ENCODE measurements around the gene C17orf107.

Gene C17orf107

GRCh38 chr17:4892499-4893221, 6.7 kb upstream of the C17orf107 start:
- Histone ChIP-seq H4K91ac (ENCODE audit: low read depth, low read length) (no peak overlapping the region), H3K14ac (ENCODE audit: low read length) (no peak overlapping the region), H3K79me1 (ENCODE audit: low read length) (no peaks in the 10 kb centered on the region), H3K9ac (ENCODE audit: low read length) (no peak overlapping the region), H3K23ac (ENCODE audit: low read length) (no peak overlapping the region), H2AFZ (ENCODE audit: insufficient read depth, low read length, poor library complexity) (no peak overlapping the region), H3K18ac (ENCODE audit: low read length) (no peak overlapping the region), H3K9me3 (ENCODE audit: insufficient read depth, low read depth, low read length) (peaks cover 1% of the 10 kb centered on the region), H2BK120ac (ENCODE audit: insufficient read depth, low read length, poor library complexity) (no peak overlapping the region), H3K4me3 (ENCODE audit: low read depth, low read length) (no peak overlapping the region), H2BK12ac (ENCODE audit: low read length) (no peak overlapping the region), H3K36me3 (ENCODE audit: control insufficient read depth in 1 of 2, insufficient read depth in 2 of 2, low read length in 2 of 2) (peaks cover 89 to 90% of the 10 kb centered on the region in 2 experiments), H3K27ac (ENCODE audit: low read depth, low read length) (no peak overlapping the region), H3K27me3 (ENCODE audit: insufficient read depth, low read length) (no peaks in the 10 kb centered on the region), H2AK5ac (ENCODE audit: low read length) (no peak overlapping the region), H4K12ac (ENCODE audit: low read depth, low read length) (no peak overlapping the region), H3K4me1 (ENCODE audit: control insufficient read depth in 1 of 2, insufficient read depth in 2 of 2, low read length in 2 of 2) (no peaks in the 10 kb centered on the region), H4K8ac (ENCODE audit: low read depth, low read length) (no peak overlapping the region), H3K4ac (ENCODE audit: low read depth, low read length) (no peak overlapping the region), H3K4me2 (ENCODE audit: low read length) (no peak overlapping the region), H3K79me2 (ENCODE audit: control insufficient read depth, insufficient read depth, low read length, poor library complexity) (no peaks in the 10 kb centered on the region), H2BK5ac (ENCODE audit: low read depth, low read length, poor library complexity) (no peak overlapping the region)
- no peak for DNase-seq
- no CpG with 5 or more reads among the region's 23 CpGs for WGBS (ENCODE audit: extremely low coverage, insufficient coverage, insufficient read length)

GRCh38 chr17:4893272-4893671, 6.1 kb upstream of the C17orf107 start:
- Histone ChIP-seq H4K91ac (ENCODE audit: low read depth, low read length) (no peak overlapping the region), H4K12ac (ENCODE audit: low read depth, low read length) (no peak overlapping the region), H3K4ac (ENCODE audit: low read depth, low read length) (no peak overlapping the region), H2BK12ac (ENCODE audit: low read length) (no peak overlapping the region), H3K27ac (ENCODE audit: low read depth, low read length) (no peak overlapping the region), H2AK5ac (ENCODE audit: low read length) (no peak overlapping the region), H2AFZ (ENCODE audit: insufficient read depth, low read length, poor library complexity) (no peak overlapping the region), H3K23ac (ENCODE audit: low read length) (no peak overlapping the region), H3K4me3 (ENCODE audit: low read depth, low read length) (no peak overlapping the region), H3K36me3 (ENCODE audit: control insufficient read depth in 1 of 2, insufficient read depth in 2 of 2, low read length in 2 of 2) (peaks cover 88 to 91% of the 10 kb centered on the region in 2 experiments), H3K9me3 (ENCODE audit: insufficient read depth, low read depth, low read length) (peaks cover 1% of the 10 kb centered on the region), H3K79me1 (ENCODE audit: low read length) (no peaks in the 10 kb centered on the region), H3K18ac (ENCODE audit: low read length) (no peak overlapping the region), H2BK120ac (ENCODE audit: insufficient read depth, low read length, poor library complexity) (no peak overlapping the region), H4K8ac (ENCODE audit: low read depth, low read length) (no peak overlapping the region), H3K27me3 (ENCODE audit: insufficient read depth, low read length) (no peaks in the 10 kb centered on the region), H3K79me2 (ENCODE audit: control insufficient read depth, insufficient read depth, low read length, poor library complexity) (no peaks in the 10 kb centered on the region), H3K9ac (ENCODE audit: low read length) (no peak overlapping the region), H3K14ac (ENCODE audit: low read length) (no peak overlapping the region), H3K4me2 (ENCODE audit: low read length) (no peak overlapping the region), H2BK5ac (ENCODE audit: low read depth, low read length, poor library complexity) (no peak overlapping the region), H3K4me1 (ENCODE audit: control insufficient read depth in 1 of 2, insufficient read depth in 2 of 2, low read length in 2 of 2) (no peaks in the 10 kb centered on the region)
- WGBS (ENCODE audit: extremely low coverage, insufficient coverage, insufficient read length) = no CpG with 5 or more reads among the region's 18 CpGs
- DNase-seq = no peak

- Histone ChIP-seq H3K9me3 (ENCODE audit: insufficient read depth, low read depth, low read length) (peaks cover 1% of the 10 kb centered on the region), H3K23ac (ENCODE audit: low read length) (no peak overlapping the region), H3K14ac (ENCODE audit: low read length) (no peak overlapping the region), H3K4me1 (ENCODE audit: control insufficient read depth in 1 of 2, insufficient read depth in 2 of 2, low read length in 2 of 2) (no peaks in the 10 kb centered on the region), H3K4ac (ENCODE audit: low read depth, low read length) (no peak overlapping the region), H3K18ac (ENCODE audit: low read length) (no peak overlapping the region), H2AK5ac (ENCODE audit: low read length) (no peak overlapping the region), H3K79me2 (ENCODE audit: control insufficient read depth, insufficient read depth, low read length, poor library complexity) (no peaks in the 10 kb centered on the region), H3K27ac (ENCODE audit: low read depth, low read length) (no peak overlapping the region), H4K12ac (ENCODE audit: low read depth, low read length) (no peak overlapping the region), H3K36me3 (ENCODE audit: control insufficient read depth in 1 of 2, insufficient read depth in 2 of 2, low read length in 2 of 2) (peaks cover 91 to 94% of the 10 kb centered on the region in 2 experiments), H3K4me2 (ENCODE audit: low read length) (no peak overlapping the region), H3K9ac (ENCODE audit: low read length) (no peak overlapping the region), H4K8ac (ENCODE audit: low read depth, low read length) (no peak overlapping the region), H2AFZ (ENCODE audit: insufficient read depth, low read length, poor library complexity) (no peak overlapping the region), H3K79me1 (ENCODE audit: low read length) (no peaks in the 10 kb centered on the region), H2BK120ac (ENCODE audit: insufficient read depth, low read length, poor library complexity) (no peak overlapping the region), H2BK5ac (ENCODE audit: low read depth, low read length, poor library complexity) (no peak overlapping the region), H4K91ac (ENCODE audit: low read depth, low read length) (no peak overlapping the region), H2BK12ac (ENCODE audit: low read length) (no peak overlapping the region), H3K4me3 (ENCODE audit: low read depth, low read length) (no peak overlapping the region), H3K27me3 (ENCODE audit: insufficient read depth, low read length) (no peaks in the 10 kb centered on the region)
- no peak for DNase-seq
- no CpG with 5 or more reads among the region's 31 CpGs for WGBS (ENCODE audit: extremely low coverage, insufficient coverage, insufficient read length)
Measured at GRCh38 chr17:4893721-4894560, 5.4 kb upstream of the C17orf107 start.

GRCh38 chr17:4895121-4895520, 4.2 kb upstream of the C17orf107 start:
- Histone ChIP-seq H3K79me1 (ENCODE audit: low read length) (no peaks in the 10 kb centered on the region), H2BK5ac (ENCODE audit: low read depth, low read length, poor library complexity) (no peak overlapping the region), H3K14ac (ENCODE audit: low read length) (no peak overlapping the region), H4K91ac (ENCODE audit: low read depth, low read length) (no peak overlapping the region), H3K9ac (ENCODE audit: low read length) (no peak overlapping the region), H3K4me3 (ENCODE audit: low read depth, low read length) (no peak overlapping the region), H4K12ac (ENCODE audit: low read depth, low read length) (no peak overlapping the region), H3K27me3 (ENCODE audit: insufficient read depth, low read length) (no peaks in the 10 kb centered on the region), H3K23ac (ENCODE audit: low read length) (no peak overlapping the region), H2BK12ac (ENCODE audit: low read length) (no peak overlapping the region), H2AK5ac (ENCODE audit: low read length) (no peak overlapping the region), H3K36me3 (ENCODE audit: control insufficient read depth in 1 of 2, insufficient read depth in 2 of 2, low read length in 2 of 2) (peaks cover 90 to 97% of the 10 kb centered on the region in 2 experiments), H3K4me2 (ENCODE audit: low read length) (no peak overlapping the region), H4K8ac (ENCODE audit: low read depth, low read length) (no peak overlapping the region), H2AFZ (ENCODE audit: insufficient read depth, low read length, poor library complexity) (no peak overlapping the region), H3K4me1 (ENCODE audit: control insufficient read depth in 1 of 2, insufficient read depth in 2 of 2, low read length in 2 of 2) (no peaks in the 10 kb centered on the region), H3K79me2 (ENCODE audit: control insufficient read depth, insufficient read depth, low read length, poor library complexity) (no peaks in the 10 kb centered on the region), H2BK120ac (ENCODE audit: insufficient read depth, low read length, poor library complexity) (no peak overlapping the region), H3K9me3 (ENCODE audit: insufficient read depth, low read depth, low read length) (peaks cover 1% of the 10 kb centered on the region), H3K18ac (ENCODE audit: low read length) (no peak overlapping the region), H3K4ac (ENCODE audit: low read depth, low read length) (no peak overlapping the region), H3K27ac (ENCODE audit: low read depth, low read length) (no peak overlapping the region)
- DNase-seq = no peak
- no CpG with 5 or more reads among the region's 13 CpGs for WGBS (ENCODE audit: extremely low coverage, insufficient coverage, insufficient read length)

All from trophoblast cell (in vitro differentiated cells and primary cell).